ENCODE results near the gene SCIN. TPM values are rescaled to one million over a fixed set of nuclear protein-coding genes. Genes with fewer than 3 reads are reported as not detected.

The SCIN gene
- total RNA-seq, 1 experiment from 2014 or later, result 0.22 TPM

DNA sequence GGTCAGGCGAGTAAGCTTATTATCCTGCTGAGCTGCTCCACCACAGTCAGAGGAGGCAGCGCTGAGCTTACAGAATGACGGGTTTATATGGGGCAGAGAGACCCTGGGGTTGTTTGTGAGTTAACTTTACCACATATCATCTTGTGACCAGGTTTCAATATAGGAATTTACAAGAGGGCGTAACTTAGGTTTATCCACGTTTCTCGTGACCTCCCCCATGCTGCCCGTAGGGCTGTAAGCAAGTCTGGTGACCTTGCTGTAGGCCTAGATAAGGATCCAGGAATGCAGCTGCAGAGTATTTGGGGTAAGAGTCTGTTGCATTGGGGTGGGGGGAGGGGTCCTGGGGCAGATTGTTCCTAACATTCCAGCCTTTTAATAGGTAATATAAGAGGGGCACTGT is 24.6 kb downstream of the SCIN start:
- H3K4me1 ChIP-seq (ENCODE audit: control insufficient read depth in 1 of 2, insufficient read depth in 2 of 2, low read length in 2 of 2), result no peaks in the 10 kb centered on the region
- H3K27me3 ChIP-seq (ENCODE audit: insufficient read depth, low read length), result no peaks in the 10 kb centered on the region
- POLR2A ChIA-PET, result no interaction called here
- H3K79me2 ChIP-seq (ENCODE audit: insufficient read depth, low read length), result no peaks in the 10 kb centered on the region
- RAD21 ChIA-PET (ENCODE audit: low non-redundant PET in 1 of 2, low total read pairs in 2 of 2, uncharacterized antibody in 2 of 2, unreplicated experiment in 2 of 2), result no interaction called here
- no peak overlapping the region for H3K27ac ChIP-seq (ENCODE audit: low read depth, low read length)
- H2AFZ ChIP-seq (ENCODE audit: low read depth, low read length, poor library complexity, severe bottlenecking), result no peak overlapping the region
- TF ChIP-seq SP1 (IDR thresholded peaks at IDR 0.05; ENCODE audit: low read depth) (no peak), SRF (IDR thresholded peaks at IDR 0.05; ENCODE audit: low read depth) (no peak), CBX3 (IDR thresholded peaks at IDR 0.05; ENCODE audit: low read depth) (no peak), EZH2phosphoT487 (IDR thresholded peaks at IDR 0.05; ENCODE audit: borderline replicate concordance) (no peak), JUND (IDR thresholded peaks at IDR 0.05) (no peak), ZNF274 (IDR thresholded peaks at IDR 0.05; ENCODE audit: low read depth, low read length) (no peak), YY1 (IDR thresholded peaks at IDR 0.05; ENCODE audit: extremely low read depth, insufficient replicate concordance, low read depth, low read length) (no peak)
- TF ChIP-seq, protein P1, sequence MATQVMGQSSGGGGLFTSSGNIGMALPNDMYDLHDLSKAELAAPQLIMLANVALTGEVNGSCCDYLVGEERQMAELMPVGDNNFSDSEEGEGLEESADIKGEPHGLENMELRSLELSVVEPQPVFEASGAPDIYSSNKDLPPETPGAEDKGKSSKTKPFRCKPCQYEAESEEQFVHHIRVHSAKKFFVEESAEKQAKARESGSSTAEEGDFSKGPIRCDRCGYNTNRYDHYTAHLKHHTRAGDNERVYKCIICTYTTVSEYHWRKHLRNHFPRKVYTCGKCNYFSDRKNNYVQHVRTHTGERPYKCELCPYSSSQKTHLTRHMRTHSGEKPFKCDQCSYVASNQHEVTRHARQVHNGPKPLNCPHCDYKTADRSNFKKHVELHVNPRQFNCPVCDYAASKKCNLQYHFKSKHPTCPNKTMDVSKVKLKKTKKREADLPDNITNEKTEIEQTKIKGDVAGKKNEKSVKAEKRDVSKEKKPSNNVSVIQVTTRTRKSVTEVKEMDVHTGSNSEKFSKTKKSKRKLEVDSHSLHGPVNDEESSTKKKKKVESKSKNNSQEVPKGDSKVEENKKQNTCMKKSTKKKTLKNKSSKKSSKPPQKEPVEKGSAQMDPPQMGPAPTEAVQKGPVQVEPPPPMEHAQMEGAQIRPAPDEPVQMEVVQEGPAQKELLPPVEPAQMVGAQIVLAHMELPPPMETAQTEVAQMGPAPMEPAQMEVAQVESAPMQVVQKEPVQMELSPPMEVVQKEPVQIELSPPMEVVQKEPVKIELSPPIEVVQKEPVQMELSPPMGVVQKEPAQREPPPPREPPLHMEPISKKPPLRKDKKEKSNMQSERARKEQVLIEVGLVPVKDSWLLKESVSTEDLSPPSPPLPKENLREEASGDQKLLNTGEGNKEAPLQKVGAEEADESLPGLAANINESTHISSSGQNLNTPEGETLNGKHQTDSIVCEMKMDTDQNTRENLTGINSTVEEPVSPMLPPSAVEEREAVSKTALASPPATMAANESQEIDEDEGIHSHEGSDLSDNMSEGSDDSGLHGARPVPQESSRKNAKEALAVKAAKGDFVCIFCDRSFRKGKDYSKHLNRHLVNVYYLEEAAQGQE (IDR thresholded peaks at IDR 0.05; ENCODE audit: low read depth), result no peak
- TF ChIP-seq, protein P2, sequence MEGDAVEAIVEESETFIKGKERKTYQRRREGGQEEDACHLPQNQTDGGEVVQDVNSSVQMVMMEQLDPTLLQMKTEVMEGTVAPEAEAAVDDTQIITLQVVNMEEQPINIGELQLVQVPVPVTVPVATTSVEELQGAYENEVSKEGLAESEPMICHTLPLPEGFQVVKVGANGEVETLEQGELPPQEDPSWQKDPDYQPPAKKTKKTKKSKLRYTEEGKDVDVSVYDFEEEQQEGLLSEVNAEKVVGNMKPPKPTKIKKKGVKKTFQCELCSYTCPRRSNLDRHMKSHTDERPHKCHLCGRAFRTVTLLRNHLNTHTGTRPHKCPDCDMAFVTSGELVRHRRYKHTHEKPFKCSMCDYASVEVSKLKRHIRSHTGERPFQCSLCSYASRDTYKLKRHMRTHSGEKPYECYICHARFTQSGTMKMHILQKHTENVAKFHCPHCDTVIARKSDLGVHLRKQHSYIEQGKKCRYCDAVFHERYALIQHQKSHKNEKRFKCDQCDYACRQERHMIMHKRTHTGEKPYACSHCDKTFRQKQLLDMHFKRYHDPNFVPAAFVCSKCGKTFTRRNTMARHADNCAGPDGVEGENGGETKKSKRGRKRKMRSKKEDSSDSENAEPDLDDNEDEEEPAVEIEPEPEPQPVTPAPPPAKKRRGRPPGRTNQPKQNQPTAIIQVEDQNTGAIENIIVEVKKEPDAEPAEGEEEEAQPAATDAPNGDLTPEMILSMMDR (IDR thresholded peaks at IDR 0.05 in 2 of 3, conservative IDR thresholded peaks at IDR 0.05 in 1 of 3; ENCODE audit: borderline replicate concordance in 1 of 3, insufficient read depth in 1 of 3, low read depth in 2 of 3, low read length in 2 of 3), result no peak
- TF ChIP-seq, protein P3, sequence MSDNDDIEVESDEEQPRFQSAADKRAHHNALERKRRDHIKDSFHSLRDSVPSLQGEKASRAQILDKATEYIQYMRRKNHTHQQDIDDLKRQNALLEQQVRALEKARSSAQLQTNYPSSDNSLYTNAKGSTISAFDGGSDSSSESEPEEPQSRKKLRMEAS (IDR thresholded peaks at IDR 0.05), result no peak
- TF ChIP-seq, protein P4, sequence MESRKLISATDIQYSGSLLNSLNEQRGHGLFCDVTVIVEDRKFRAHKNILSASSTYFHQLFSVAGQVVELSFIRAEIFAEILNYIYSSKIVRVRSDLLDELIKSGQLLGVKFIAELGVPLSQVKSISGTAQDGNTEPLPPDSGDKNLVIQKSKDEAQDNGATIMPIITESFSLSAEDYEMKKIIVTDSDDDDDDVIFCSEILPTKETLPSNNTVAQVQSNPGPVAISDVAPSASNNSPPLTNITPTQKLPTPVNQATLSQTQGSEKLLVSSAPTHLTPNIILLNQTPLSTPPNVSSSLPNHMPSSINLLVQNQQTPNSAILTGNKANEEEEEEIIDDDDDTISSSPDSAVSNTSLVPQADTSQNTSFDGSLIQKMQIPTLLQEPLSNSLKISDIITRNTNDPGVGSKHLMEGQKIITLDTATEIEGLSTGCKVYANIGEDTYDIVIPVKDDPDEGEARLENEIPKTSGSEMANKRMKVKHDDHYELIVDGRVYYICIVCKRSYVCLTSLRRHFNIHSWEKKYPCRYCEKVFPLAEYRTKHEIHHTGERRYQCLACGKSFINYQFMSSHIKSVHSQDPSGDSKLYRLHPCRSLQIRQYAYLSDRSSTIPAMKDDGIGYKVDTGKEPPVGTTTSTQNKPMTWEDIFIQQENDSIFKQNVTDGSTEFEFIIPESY (IDR thresholded peaks at IDR 0.05; ENCODE audit: extremely low read depth, insufficient replicate concordance, low read length), result no peak
- H3K4me2 ChIP-seq (ENCODE audit: low read length), result no peak overlapping the region
- no TSS peak for BruUV-seq (replicated peaks)
- intact Hi-C loops (cut with micrococcal nuclease), result no loop called here
- no peak overlapping the region for H3K4me3 ChIP-seq (replicated peaks in 1 of 2; ENCODE audit: low read depth in 1 of 2, low read length in 2 of 2)
- no peaks in the 10 kb centered on the region for H4K20me1 ChIP-seq (ENCODE audit: insufficient read depth)
- CTCF ChIA-PET, result no interaction called here
- H3K9me2 ChIP-seq (ENCODE audit: insufficient read depth), result no peaks in the 10 kb centered on the region
- no peak for ATAC-seq
- no peaks in the 10 kb centered on the region for H3K9me3 ChIP-seq (ENCODE audit: control insufficient read depth in 1 of 2, insufficient read depth in 1 of 2, low read depth in 1 of 2, low read length in 2 of 2)
- no peak overlapping the region for H3K9ac ChIP-seq (ENCODE audit: low read length)
- DNase-seq (ENCODE audit: low read depth, low spot score), result no peak
- H3K36me3 ChIP-seq (ENCODE audit: control insufficient read depth in 1 of 2, insufficient read depth in 2 of 2, low read length in 2 of 2), result no peaks in the 10 kb centered on the region

Measured in HCT116 (cell line).